Upper lobe of right lung (tissue), 1 donor: ENCODE measurements around the gene PAWR. TPM values are rescaled to one million over a fixed set of nuclear protein-coding genes. Genes with fewer than 3 reads are reported as not detected.

Experiments
- ATAC-seq: fragments of 200-7000 bp; cut with Tn5 transposase; one replicate; pipeline ENCODE4 v1.9.1; 2020; ENCODE audit warnings: mild to moderate bottlenecking, moderate library complexity
- DNase-seq: peaks from one replicate; pipeline ENCODE4 v3.0.0-alpha.2; 2020
- H3K27ac ChIP-seq: fragments of 200-600 bp; one replicate; pipeline ENCODE4 v1.8.0; 2022
- H3K27me3 ChIP-seq: fragments of 200-600 bp; one replicate; pipeline ENCODE4 v1.8.0; 2022; ENCODE audit warnings: mild to moderate bottlenecking
- H3K36me3 ChIP-seq: fragments of 200-600 bp; one replicate; pipeline ENCODE4 v1.8.0; 2022
- H3K4me1 ChIP-seq: fragments of 200-600 bp; one replicate; pipeline ENCODE4 v1.8.0; 2022
- H3K4me3 ChIP-seq: fragments of 200-600 bp; one replicate; pipeline ENCODE4 v1.8.0; 2022; ENCODE audit warnings: mild to moderate bottlenecking
- H3K9me3 ChIP-seq: fragments of 200-600 bp; one replicate; pipeline ENCODE4 v1.8.0; 2022
- CTCF ChIP-seq: fragments of 200-600 bp; IDR thresholded peaks from one replicate; pipeline ENCODE4 v1.8.0; 2022; ENCODE audit warnings: antibody characterized with exemption
- intact Hi-C: fragments of 100-400 bp; cut with DNase I; formaldehyde crosslinking; loops from one replicate; pipeline ENCODE4 v1.11.0; 2022
- total RNA-seq: library from RNA; stranded (reverse); fragmentation: NEBNext Ultra II Directional; extraction: Animal tissue kit (Norgen Biotek cat#: 25700); gene quantifications from one replicate; pipeline ENCODE4 v1.2.1, GENCODE V29; 2021
- donor health status: DM: no; HTN: yes; CAD: no; lungs with severe emphysema.

PAWR gene
- total RNA-seq, 1 donor from 2014 or later: 73.5 TPM

- H3K4me1 ChIP-seq: no peaks in the 10 kb centered on the region
- H3K4me3 ChIP-seq: no peak overlapping the region
- intact Hi-C loops: no loop called here
- no peaks in the 10 kb centered on the region for H3K36me3 ChIP-seq
- no peak for DNase-seq
- H3K27ac ChIP-seq: no peak overlapping the region
- no peak for ATAC-seq
- no peaks in the 10 kb centered on the region for H3K9me3 ChIP-seq
- H3K27me3 ChIP-seq: no peaks in the 10 kb centered on the region
- no peak for TF ChIP-seq CTCF
Observed at GRCh38 chr12:79601908-79602307, 88.9 kb downstream of the PAWR start.

- TF ChIP-seq CTCF: no peak
- Histone ChIP-seq H3K27me3 (no peaks in the 10 kb centered on the region), H3K9me3 (no peaks in the 10 kb centered on the region), H3K27ac (no peak overlapping the region), H3K4me3 (no peak overlapping the region), H3K4me1 (no peaks in the 10 kb centered on the region), H3K36me3 (no peaks in the 10 kb centered on the region)
- ATAC-seq (no peak), DNase-seq (no peak)
- intact Hi-C loops: no loop called here
Observed at GRCh38 chr12:79597910-79598309, 92.9 kb downstream of the PAWR start.

- H3K4me1 ChIP-seq: no peaks in the 10 kb centered on the region
- no peak for TF ChIP-seq CTCF
Observed at GRCh38 chr12:79596719-79597350, 93.9 kb downstream of the PAWR start.

GRCh38 chr12:79595273-79595672 is 95.5 kb downstream of the PAWR start:
- Histone ChIP-seq H3K4me3 (no peak overlapping the region), H3K4me1 (no peaks in the 10 kb centered on the region), H3K9me3 (no peaks in the 10 kb centered on the region), H3K36me3 (peaks cover 8% of the 10 kb centered on the region), H3K27ac (no peak overlapping the region), H3K27me3 (no peaks in the 10 kb centered on the region)
- intact Hi-C loops: no loop called here
- no peak for DNase-seq
- TF ChIP-seq CTCF: no peak
- ATAC-seq: no peak

More at GRCh38 chr12:79596719-79597350, 93.9 kb downstream of the PAWR start:
- Histone ChIP-seq H3K36me3 (peaks cover 8% of the 10 kb centered on the region), H3K9me3 (no peaks in the 10 kb centered on the region), H3K27me3 (no peaks in the 10 kb centered on the region), H3K4me3 (no peak overlapping the region), H3K27ac (no peak overlapping the region)
- no peak for ATAC-seq
- intact Hi-C loops: no loop called here
- DNase-seq: no peak

- Histone ChIP-seq H3K36me3 (peaks cover 8% of the 10 kb centered on the region), H3K27ac (no peak overlapping the region), H3K4me3 (no peak overlapping the region), H3K27me3 (no peaks in the 10 kb centered on the region), H3K9me3 (no peaks in the 10 kb centered on the region), H3K4me1 (no peaks in the 10 kb centered on the region)
- no peak for TF ChIP-seq CTCF
- ATAC-seq (no peak), DNase-seq (no peak)
- intact Hi-C loops: no loop called here
Observed at GRCh38 chr12:79592865-79593264, 97.9 kb downstream of the PAWR start.

GRCh38 chr12:79591988-79592387 is 98.8 kb downstream of the PAWR start:
- Histone ChIP-seq H3K27ac (no peak overlapping the region), H3K36me3 (peaks cover 8% of the 10 kb centered on the region), H3K4me3 (no peak overlapping the region), H3K4me1 (no peaks in the 10 kb centered on the region), H3K27me3 (no peaks in the 10 kb centered on the region), H3K9me3 (no peaks in the 10 kb centered on the region)
- intact Hi-C loops: no loop called here
- ATAC-seq (no peak), DNase-seq (no peak)
- no peak for TF ChIP-seq CTCF
